ENCODE measurements around the gene CACNG3. TPM values are rescaled to one million over a fixed set of nuclear protein-coding genes. Genes with fewer than 3 reads are reported as not detected.

Gene CACNG3
- total RNA-seq (2022; extraction: Qiagen RNA extraction), result not detected in 5 replicates

DNA sequence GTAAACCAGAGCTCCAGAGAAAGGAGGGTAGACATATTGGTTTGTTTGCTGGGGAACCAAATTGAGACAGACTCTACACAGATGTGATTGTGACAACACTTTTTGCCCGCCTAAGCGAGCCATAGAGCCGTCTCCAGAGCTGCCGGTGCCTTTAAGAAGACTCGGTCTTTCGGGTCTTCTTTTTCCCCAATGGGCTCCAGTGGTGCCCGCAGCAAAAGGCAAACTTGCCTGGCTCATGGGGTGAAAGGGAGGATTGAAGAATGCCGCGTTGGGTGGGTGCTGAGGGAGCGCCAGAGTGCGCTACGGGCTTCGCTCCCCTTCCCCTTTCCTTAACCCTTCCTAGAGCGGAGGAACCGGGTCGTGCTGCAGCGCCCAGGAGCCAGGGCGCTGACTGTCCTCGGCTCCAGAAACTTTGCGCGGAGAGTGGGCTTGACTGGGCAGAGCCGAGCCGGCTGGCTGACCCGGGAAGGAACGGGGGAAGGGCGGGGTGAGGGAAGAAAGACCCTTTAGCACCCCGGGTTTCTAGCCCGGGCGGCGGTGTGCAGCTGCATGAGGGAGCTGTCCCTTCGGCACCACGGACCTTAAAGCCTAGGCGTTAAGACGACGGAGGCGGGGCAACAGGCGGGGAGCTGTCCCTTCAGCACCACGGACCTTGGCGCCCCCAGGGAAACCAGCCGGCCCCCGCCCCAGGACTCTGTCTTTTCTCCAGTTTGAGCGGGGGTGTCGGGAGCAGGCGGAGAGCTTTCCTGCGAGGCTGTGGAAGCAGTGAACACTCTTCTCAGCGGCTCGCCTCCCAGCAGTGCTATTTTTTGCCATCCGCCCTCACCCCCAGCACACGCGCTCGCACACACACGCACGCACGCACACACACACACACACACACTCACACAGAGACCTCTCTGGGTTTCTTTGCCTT, at the start of gene CACNG3:
Gene CACNG3 (plus strand): TSS at position 880 of the 916 bp plus-strand sequence. CDS start 420 bp downstream, outside the sequence.

Measured in A549 treated with dexamethasone at 1 μM for 4 hours (cell line).